Tongue (tissue), 2 donors: ENCODE measurements around the gene TPCN1. TPM values are rescaled to one million over a fixed set of nuclear protein-coding genes. Genes with fewer than 3 reads are reported as not detected.

Source experiments
- DNase-seq: peaks from one replicate; pipeline ENCODE4 v3.0.0-alpha.2; 2015
- total RNA-seq: library from RNA; depleted of rRNA; stranded (reverse); fragments of >200 nt; gene quantifications from one replicate; pipeline ENCODE4 v1.2.3, GENCODE V29; 2014

Gene TPCN1
- total RNA-seq, 1 donor from 2014 or later, result 27.0 TPM

DNA sequence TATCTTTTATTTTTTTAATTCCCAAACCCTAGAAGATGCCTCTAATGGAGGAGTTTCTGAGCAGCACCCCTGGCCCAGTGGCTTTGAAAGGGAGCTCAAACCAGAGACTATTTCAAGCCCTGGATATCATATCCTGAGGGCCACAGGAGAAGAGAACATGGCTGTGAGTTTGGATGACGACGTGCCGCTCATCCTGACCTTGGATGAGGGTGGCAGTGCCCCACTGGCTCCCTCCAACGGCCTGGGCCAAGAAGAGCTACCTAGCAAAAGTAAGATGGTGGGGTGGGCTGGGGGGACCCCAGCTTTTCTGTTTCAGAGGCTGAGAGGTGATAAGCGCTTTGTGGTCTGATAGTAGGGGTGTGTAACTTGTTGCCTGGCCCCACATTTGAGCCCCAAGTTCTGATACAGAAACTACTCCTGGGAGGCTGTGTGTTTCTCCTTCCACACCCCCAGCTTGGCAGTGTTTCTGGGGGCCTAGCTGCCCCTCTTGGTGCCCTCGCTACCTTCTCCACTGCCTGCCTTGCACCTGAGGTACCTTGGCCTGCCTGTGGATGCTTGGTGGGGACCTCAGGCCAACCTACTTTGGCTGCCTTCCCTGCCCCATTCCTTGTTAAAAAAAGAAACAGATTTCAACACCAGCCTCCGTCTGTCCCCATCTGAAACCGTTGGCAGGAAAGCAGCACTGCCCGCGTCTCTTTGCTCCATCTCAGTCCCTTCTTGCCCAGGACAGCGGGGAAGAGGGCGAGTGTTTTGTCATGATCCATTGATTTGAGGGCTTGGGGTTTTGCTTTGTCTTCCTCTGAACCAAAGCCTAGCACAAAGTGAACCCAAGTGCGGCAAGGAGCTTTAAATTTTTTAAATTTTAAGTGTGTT is 5.7 kb downstream of the TPCN1 start:
- DNase-seq, result no peak

DNA sequence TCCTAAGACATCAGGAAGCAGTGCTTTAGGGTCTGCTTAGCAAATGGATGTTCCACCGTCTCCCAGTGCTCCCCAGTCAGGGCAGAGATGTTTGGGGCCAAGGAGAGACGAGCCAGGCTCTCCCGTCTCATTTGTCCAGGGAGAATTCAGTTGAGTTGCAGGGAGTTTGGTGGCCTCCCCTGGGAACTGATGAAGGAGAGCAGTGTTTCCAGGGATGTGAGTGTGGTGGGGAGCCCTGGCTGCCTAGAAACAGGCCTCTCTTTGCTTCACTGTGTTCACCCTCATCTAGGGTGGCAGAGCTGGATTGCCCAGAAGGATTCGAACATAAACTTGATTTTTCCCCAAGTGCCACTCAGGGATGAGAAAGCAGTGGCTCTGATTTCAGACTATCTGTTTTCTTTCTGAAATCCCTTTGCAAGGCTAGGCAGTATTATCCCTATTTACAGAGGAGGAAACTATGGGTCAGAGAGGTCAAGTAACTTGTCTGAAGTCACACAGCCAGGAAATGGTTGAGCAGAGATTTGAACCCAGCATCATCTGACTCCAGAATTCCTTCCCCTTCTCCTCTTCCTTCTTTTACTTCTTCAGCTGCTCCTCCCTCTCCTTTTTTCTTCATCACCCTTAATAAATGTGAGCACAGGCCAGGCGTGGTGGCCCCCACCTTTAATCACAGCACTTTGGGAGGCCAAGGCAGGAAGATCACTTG is 6.6 kb downstream of the TPCN1 start:
- DNase-seq, result no peak

DNA sequence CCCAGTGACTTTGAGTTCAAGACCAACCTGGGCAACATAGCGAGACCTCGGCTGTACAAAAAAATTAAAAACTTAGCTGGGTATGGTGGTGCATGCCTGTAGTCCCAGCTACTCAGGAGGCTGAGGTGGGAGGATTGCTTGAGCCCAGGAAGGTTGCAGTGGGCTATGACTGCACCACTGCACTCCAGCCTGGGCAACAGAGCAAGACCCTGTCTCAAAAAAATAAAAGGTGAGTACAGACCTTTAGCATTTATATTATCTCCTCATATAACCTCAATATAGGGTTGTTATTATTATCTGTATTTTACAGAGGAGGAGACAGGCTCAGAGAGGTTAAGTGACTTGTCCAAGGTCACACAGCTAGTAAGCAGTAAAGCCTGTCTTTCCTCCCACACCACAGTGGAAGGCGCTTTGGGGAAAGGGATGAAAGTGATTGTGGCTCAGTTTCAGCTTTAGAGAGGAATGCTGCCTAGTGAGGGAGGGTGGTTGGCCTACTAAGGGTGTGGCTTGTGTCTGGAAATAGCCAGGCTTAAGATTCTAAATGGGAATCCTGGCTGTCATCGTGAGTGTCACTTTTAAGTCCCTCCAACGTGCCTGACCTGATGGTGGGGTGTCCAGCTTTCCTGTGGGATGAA is 7.2 kb downstream of the TPCN1 start:
- DNase-seq, result peak; percentile 64

DNA sequence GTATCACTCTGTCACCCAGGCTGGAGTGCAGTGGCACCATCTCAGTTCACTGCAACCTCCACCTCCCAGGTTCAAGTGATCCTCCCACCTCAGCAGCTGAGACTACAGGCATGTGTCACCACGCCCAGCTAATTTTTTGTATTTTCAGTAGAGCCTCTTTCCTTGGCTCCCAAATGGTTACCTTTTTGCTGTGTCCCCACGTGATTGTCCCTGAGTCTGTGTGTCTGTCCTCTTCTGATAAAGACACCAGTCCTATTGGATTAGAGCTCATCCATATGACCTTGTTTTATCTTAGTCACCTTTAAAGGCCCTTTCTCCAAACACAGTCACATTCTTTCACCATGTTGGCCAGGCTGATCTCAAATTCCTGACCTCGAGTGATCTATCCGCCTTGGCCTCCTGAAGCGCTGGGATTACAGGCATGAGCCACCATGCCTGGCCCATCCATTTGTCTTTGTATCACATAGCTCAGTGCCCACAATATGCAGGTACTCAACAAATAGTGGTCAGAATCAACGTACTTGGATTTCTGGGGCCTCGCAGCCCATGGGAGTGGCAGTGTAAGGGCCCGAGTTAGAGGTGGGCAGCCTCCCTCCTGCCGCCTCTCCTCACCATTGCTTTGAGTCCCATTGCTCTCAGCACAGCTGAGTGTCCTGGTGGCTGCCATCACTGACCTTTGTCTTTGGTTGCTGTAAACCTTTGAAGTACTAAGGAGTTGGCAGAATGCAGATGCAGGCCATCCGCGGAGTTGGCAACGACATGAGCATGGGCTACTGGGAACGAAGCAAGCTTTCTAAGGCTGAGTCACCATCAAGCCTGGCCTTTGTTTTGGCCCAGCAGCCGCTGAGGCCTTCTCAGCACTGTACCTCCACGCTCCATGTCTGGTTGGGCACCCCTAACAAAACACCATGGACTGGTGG is 9.3 kb downstream of the TPCN1 start:
- no peak for DNase-seq

DNA sequence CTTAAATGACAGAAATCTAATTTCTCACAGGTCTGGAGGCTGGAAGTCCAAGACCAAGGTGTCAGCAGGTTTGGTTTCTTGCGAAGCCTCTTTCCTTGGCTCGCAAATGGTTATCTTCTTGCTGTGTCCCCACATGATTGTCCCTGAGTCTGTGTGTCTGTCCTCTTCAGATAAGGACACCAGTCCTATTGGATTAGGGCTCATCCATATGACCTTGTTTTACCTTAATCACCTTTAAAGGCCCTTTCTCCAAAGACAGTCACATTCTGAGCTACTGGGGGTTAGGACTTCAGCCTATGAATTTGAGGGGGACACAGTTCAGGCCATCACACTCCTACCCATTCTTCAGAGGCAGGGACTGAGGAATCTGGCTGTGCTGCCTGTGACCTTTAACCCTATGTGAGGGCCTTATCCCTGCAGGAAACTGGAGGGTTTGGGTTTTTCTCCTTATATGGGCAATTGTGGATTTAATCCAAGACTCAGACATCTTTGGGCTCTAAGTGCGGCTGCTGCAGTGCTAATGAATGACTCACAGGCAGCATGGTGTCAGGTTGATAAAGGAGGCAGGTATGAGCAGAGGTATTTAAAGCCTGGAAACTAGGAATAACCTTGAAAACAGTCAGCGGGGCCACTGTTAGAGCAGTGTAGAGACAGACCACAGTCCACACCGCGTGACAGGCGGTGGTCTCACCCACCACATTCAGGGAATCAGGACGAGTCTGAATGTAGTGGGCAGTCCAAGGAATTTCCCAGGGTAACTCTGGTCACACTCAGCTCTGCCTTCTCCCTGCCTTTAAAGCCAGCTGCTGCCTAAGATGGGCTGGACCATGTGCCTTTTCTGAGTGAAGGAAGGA is 10.2 kb downstream of the TPCN1 start:
- no peak for DNase-seq

DNA sequence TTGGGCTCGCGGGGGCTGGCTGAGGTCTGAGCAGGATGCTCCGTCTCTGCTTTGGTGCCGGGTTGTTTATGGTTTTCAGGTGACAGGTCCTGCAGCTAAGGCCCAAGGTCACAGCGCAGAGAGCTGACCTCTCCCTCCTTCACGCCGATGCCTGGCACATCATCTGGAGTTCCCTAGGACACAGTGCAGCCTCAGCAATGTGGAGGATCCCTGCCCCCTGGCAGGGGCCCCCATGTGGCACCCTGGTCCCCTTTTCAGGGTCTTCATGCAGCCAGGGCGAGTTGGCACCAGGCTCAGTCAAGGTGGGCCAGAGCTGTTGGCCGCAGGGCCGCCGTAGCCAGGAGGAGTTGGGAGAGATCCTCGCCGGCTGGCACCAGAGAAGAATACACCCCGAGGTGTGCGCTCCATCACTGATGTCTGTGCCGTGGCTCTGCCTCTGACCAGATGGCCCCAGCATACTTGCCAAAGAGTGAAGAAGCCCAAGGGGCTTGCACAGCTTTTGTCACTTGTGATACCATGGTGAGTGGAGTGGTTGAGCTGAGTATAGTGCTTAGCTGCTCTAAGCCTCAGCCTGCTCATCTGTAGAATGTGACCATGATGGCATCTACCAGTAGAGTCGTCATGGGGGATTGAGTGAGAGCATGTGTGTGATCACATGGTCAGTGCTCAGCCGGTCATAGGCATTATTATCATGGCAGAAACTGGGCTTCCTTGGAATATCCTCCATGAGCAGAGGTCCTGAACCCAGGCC is 11.0 kb downstream of the TPCN1 start:
- no peak for DNase-seq

DNA sequence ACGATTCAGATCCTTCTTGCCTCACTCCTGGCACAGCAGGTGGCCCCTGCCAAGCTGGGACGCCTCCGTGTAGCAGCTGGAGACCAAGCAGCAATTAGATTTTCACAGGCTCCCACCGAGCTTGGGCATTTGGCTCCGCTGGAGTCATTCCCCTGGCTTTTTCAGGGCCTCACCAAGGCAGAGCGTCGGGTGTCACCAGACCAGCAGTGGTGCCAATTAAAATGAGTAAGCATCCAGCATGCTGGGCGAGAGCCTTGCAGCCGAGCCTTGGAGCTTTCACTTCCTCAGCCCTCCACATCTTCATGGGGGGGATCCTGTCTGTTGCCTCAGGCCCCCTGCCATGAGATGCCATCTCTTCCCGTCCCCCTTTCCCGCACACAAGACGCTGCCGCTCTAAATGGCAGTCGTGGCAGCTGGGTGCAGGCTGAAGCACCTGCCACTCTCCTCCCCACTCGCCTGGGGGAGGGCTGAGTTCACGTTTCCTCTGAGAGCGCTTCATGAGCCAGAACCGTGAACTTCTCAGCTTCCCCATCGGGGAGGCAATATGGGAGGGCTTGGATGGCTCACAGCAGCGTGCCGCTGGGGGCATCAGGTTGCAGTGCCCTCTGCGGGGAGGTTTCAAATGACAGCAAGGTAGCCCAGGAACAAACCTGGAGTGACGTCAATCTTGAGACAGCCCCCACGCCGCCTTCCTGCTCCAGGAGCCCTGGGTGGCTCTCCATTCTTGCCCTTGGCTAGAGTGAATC is 11.7 kb downstream of the TPCN1 start:
- DNase-seq, result peak; percentile 90

DNA sequence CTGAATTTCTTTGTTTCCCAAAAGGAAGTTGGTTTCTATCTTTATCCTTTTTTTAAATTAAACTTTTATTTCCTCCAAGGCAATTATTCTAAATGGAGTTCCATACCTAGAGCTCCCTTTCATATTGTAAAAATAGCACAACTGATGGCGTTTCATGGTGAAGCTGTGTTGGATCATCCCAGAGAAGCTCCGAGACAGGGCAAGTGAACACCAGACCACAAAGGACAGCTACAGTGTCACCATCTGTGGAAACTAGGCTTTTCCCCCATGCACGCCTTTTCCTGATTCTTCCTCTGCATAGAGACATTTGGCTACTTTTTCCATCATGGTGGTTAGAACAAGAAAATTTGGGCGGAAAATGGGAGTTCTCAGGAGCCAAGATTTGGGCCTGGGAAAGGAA is 12.7 kb downstream of the TPCN1 start:
- DNase-seq, result no peak

DNA sequence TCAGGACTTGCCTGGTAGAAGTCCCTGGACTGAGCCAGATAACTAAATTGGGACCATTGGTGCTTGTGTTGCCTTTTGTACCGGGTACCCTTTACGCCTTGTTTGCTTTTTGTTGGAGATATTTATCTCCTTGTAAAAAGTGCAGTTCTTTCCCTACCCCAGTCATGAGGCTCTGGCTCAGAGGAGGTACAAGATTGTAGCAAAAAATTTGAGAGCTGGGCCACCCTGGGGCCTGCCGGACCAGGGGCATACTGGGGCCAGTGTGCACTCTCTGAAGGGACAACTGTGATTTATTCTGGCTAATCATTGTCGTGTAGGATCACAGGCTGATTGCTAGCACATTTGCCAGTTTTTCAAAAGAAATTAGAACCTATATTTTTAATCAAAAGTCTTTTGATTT is 13.2 kb downstream of the TPCN1 start:
- no peak for DNase-seq

DNA sequence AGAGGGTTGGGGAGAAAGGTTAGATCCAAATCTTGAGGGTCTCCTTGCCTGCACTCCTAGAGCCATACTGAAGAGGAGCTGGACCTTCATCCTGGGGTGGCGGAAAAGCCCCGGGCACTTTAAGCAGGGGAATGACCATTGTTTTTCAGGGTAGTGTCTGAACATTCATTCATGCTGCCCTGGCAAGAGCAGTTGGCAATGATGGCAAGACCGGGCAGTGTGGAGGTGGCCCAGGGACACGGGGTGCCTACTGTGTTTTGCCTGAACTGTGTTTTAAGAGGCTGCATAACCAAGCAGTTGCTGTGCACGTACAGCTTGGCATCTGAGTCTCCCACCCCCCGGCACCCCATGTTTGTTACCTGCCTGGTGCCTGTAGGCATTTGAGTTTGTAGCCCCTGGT is 14.7 kb downstream of the TPCN1 start:
- no peak for DNase-seq

DNA sequence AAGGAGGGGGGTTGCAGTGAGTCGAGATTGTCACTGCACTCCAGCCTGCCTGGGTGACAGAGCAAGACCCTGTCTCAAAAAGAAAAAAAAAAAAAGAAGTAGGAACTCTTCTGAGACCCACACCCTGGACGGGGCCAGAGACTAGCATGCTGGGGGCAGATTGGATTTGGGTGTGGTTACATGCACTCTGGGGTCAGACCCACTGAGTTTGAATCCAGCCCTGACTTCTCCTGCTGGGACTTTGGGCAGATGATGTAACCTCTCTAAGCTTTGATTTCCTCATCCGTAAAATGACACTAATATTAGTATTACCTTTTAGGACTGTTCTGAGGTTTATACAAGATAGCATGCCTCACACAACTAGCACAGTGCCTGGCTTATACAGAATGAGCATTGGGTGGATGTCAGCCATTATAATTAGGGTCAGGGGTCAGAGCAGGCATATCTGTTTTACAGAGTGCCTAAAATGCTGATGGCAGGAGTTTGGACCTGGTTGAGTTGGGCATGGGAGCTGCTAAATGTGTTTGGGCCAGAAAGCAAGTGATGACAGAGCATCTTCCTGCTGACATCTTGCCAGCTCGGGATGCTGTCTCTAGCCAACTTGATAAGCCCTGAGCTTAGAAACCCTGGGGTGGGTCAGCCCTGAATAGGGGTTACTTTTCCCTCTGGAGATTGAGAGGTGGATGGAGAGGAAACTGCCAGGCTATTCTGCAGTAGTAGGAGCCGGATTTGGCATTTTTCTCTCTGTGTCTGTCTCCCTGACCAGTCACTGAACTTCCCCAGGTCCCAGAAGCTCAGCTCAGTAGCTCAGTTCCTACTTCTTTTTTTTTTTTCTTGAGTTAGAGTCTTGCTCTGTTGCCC is 15.5 kb downstream of the TPCN1 start:
- DNase-seq, result no peak

DNA sequence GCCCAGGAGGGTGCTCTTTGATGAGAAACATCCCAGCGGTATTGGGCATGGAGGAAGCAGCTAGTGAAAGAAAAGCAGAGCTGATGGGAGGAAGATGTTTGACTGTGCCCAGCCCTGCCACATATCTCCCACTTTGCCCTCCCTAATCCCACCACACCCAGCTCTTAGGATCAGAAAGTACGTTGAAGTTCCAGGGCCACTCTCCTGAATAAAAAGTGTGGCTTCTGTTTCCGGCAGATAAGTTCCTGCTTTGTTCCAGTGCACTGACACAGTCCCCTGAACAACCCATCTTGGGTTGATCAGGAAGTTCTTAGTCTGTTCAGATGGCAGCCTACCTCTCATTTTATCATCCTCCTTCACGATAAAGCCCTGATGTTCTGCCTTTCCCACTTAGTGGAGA is 16.5 kb downstream of the TPCN1 start:
- DNase-seq, result no peak

DNA sequence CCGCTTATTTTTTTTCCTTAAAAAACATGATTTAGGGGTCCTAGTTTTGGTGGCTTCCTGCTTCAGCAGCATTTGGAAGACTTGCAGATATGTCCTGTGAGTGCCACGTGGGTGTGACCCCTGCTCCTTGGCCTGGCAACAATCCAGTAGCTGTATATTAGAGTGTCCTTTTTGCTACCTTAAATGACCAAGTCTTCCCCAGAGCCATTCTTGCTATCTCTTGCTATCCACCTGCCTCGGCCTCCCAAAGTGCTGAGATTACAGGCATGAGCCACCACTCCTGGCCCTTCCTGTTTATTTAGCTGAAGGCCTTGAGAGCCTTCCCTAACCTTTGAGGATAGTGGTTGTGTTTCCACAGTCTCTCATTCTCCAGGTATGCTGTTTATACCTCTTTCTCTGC is 17.0 kb downstream of the TPCN1 start:
- no peak for DNase-seq

DNA sequence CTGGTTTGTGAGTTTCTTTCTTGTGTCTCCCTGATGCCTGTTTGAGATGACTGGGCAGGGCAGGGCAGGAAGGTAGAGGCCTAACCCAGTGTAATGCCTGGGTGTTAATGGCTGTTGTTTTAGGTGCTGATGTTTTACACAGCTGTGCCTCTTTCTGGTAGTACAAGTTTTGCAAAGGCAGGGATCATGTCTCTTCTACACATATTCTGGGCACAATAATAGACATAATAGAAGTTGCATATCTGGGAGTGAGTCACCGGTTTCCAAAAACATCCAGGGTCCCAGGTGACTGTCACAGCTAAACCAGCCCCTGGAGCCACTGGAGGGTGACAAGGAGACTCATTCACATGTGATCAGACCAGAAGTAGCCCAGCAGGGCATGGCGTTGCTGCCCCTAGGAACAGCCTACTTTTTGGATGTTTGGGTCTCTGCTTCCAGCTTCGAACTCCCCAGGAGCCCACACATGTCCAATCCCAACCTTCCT is 18.1 kb downstream of the TPCN1 start:
- no peak for DNase-seq

DNA sequence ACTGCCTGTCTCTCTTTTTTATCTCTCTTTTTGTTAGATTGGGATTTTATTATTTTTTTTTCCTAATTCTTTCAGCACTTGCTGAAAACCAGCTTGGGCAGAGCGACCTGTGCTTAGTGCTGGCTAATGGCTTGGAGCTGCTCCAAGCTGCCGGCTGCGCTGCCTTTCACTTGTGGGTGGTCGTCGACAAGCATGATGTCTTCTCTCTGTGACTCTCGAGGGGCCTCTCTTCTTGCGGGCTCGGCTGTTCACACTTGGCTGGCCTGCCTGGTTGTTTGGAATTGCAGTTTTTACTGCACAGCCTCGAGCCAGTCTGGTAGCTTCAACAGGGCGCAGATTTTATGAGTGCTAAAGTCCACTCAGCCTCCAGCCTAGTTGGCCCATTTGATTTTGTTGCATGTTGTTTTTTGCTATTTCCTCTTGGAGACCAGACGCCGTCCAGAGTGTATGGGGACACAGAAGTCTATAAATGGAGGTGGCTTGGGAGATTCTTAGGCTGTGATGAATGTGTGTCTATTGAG is 18.6 kb downstream of the TPCN1 start:
- peak; percentile 95 for DNase-seq

DNA sequence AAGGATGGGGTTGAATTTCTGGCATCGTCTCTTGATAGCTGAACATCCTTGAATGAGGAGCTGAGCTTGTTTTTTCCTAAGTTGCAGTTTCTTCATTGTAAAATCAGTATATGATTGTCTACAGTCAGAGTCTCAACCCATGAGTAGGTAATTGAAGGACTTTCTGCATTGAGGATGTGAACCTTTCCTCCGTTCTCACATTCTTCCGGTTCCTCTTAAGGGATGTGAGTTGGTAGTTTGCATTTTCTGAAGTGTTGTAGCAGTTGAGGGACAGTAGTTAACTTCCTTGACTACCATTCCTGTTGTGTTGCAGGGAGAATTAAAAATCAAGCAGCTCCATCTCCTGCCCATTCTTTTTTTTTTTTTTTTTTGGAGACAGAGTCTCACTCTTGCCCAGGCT is 19.1 kb downstream of the TPCN1 start:
- no peak for DNase-seq

DNA sequence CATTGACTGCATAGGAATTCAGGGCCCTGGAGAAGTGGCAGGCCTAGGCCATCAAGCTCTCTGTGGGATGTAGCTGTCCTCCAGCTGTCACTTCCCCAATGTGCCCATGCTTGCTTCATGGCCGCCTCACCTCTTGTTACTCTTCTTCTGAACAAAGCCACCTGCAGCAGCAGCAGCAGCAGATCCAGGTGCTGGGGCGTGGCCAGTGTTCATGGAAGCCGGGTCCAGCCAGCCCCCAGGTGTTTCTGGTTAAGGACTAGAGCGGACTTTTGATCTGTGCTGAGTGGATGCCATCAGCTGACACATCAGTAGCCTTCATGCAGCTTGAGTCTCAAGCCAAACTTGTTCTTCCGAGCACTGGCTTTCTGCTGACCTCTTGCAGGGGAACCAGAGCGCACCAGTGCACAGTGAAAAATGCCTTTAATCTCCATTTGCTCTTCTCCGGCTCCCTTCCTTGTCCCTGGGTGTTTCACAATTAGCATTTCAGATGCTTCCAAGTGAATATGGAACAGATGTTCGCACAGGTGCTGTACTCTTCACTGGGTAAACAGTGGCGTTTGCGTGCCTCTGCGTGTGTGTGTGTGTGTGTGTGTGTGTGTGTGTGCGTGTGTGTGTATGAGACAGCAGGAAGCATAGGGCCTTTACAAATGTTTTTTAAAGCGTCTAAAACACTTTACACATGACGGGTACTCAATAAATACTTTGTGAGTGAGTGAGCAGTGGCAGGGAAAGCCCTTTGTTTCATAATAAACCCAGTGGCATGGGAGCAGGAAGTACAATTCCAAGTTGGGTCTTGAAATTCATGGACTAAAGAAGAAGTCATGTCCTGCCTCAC is 20.1 kb downstream of the TPCN1 start:
- DNase-seq, result peak; percentile 91
